Epithelial cell of alveolus of lung (primary cell): ENCODE data around the gene KRT9. TPM values are rescaled to one million over a fixed set of nuclear protein-coding genes. Genes with fewer than 3 reads are reported as not detected.

Experiments
- total RNA-seq: library from RNA; depleted of rRNA; stranded (reverse); fragments of >200 nt; gene quantifications from 2 replicates; pipeline ENCODE4 v1.2.1, GENCODE V29; 2015

The KRT9 gene, protein sequence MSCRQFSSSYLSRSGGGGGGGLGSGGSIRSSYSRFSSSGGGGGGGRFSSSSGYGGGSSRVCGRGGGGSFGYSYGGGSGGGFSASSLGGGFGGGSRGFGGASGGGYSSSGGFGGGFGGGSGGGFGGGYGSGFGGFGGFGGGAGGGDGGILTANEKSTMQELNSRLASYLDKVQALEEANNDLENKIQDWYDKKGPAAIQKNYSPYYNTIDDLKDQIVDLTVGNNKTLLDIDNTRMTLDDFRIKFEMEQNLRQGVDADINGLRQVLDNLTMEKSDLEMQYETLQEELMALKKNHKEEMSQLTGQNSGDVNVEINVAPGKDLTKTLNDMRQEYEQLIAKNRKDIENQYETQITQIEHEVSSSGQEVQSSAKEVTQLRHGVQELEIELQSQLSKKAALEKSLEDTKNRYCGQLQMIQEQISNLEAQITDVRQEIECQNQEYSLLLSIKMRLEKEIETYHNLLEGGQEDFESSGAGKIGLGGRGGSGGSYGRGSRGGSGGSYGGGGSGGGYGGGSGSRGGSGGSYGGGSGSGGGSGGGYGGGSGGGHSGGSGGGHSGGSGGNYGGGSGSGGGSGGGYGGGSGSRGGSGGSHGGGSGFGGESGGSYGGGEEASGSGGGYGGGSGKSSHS
- not detected in 2 replicates for total RNA-seq

GRCh38 chr17:41571561-41572434 is at the start of gene KRT9:
TSS of gene KRT9 (minus strand) at chr17:41572059. CDS start at chr17:41571992, 67 bp downstream.

GRCh38 chr17:41612376-41613160 is 40.7 kb upstream of the KRT9 start, which contains the start of gene KRT16:
TSS of gene KRT16 (minus strand) at chr17:41612767. CDS start at chr17:41612688, 79 bp downstream.

DNA sequence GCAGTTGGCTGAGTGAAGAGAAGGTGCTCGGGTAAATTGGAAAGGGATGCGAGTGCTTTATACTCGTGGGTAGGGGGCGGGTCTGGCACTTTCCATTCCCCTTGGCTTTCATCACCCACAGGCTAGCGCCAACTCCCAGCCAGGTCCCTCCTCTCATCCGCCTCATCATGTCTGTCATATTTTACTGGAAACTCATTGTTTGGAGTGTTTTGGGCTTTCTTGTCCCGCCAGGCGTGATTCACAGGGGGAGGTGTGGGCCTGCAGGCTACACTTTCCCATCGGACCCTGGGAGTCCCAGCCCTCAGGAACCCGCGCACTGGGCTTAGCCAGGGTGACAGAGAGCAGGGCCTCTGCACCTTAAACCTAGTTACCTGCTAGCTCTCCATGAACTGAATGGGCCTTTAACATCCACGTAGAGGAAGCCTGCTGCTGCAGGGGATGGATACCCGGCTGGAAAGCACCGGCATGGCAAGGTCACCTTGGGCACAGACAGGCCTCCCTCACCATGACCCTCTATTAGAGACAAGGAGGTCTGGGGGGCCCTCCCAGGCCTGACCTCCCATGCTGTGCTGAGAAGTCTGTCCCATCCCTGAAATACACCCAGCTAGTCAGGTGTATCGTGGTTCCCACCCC is 15.1 kb upstream of the KRT9 start, which contains the start of gene KRT14:
Gene KRT14 (minus strand): TSS at position 33 of the 633 bp plus-strand sequence. CDS start 61 bp downstream, outside the sequence.

DNA sequence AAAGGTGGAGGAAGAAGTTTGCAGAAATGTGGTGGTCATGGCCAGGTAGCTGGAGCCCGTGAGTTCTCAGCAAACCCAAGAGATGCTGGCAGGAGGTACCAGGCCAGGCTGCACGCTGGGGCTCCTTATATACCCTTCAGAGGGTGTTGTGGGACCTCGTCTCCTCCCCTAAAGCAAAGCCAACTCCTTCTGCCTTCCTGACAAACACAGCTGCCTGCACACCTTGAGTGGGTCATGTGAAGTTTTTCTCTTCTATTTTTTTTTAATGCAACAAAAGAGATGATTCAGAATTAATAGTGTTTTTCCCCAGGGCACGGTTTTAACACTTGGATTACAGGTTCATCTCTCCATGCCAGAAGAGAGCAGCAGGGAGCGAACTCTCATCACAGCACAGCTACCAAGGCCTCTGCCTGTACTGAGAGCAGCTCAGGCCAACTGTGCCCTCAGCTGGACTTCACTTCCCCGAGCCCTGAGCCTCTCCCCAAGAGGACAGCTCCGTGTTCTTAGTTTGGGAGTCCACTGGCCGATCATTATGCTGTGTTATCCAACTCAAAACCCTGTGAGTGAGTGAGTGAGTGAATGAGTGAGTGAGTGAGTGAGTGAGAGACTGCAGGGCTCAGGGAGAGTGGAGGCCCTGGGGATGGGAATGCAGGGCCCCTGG is 52.9 kb downstream of the KRT9 start, which contains the start of gene KRT15:
Gene KRT15 (minus strand): TSS at position 102 of the 661 bp plus-strand sequence. CDS start 63 bp downstream, at position 39.

Other genes starting within 250 kb of the KRT9 start
- not detected in 2 replicates for gene KRT33A, start 221.2 kb downstream of the KRT9 start, total RNA-seq
- not detected in 2 replicates for gene KRT33B, start 202.2 kb downstream of the KRT9 start, total RNA-seq
- 8.0 TPM in 1 of 2 replicates, not detected in the other for gene KRT34, start 189.8 kb downstream of the KRT9 start, total RNA-seq
- not detected in 2 replicates for gene KRT31, start 174.5 kb downstream of the KRT9 start, total RNA-seq
- gene KRT37, start 147.5 kb downstream of the KRT9 start, total RNA-seq = not detected in 2 replicates
- not detected in 2 replicates for gene KRT38, start 131.1 kb downstream of the KRT9 start, total RNA-seq
- 0.13 TPM in 1 of 2 replicates, not detected in the other for gene KRT32, start 104.7 kb downstream of the KRT9 start, total RNA-seq
- gene KRT35, start 90.9 kb downstream of the KRT9 start, total RNA-seq = not detected in 2 replicates
- not detected in 2 replicates for gene KRT36, start 82.1 kb downstream of the KRT9 start, total RNA-seq
- gene KRT13, start 66.4 kb downstream of the KRT9 start, total RNA-seq = not detected in 2 replicates
- gene KRT15, start 53.2 kb downstream of the KRT9 start, total RNA-seq = 0.96 and 2.7 TPM in 2 replicates
- gene KRT19, start 43.8 kb downstream of the KRT9 start, total RNA-seq = 26.0 and 421 TPM in 2 replicates
- gene KRT14, start 14.8 kb upstream of the KRT9 start, total RNA-seq = 0.13 and 0.48 TPM in 2 replicates
- gene KRT16, start 40.7 kb upstream of the KRT9 start, total RNA-seq = not detected in 2 replicates
- 11.0 and 103 TPM in 2 replicates for gene KRT17, start 52.5 kb upstream of the KRT9 start, total RNA-seq
- 116 and 382 TPM in 2 replicates for gene EIF1, start 116.8 kb upstream of the KRT9 start, total RNA-seq
- not detected in 2 replicates for gene GAST, start 140.3 kb upstream of the KRT9 start, total RNA-seq
- under 0.01 and 0.40 TPM in 2 replicates for gene HAP1, start 162.6 kb upstream of the KRT9 start, total RNA-seq
- gene JUP, start 214.7 kb upstream of the KRT9 start, total RNA-seq = 118 and 240 TPM in 2 replicates
- gene P3H4, start 239.9 kb upstream of the KRT9 start, total RNA-seq = 97.5 and 116 TPM in 2 replicates
- gene FKBP10, start 240.9 kb upstream of the KRT9 start, total RNA-seq = 517 and 587 TPM in 2 replicates